ENCODE measurements around the gene PPM1H.

GRCh38 chr12:62757048-62757447 lies 177.9 kb downstream of the PPM1H start:
- TF ChIP-seq, protein P1, sequence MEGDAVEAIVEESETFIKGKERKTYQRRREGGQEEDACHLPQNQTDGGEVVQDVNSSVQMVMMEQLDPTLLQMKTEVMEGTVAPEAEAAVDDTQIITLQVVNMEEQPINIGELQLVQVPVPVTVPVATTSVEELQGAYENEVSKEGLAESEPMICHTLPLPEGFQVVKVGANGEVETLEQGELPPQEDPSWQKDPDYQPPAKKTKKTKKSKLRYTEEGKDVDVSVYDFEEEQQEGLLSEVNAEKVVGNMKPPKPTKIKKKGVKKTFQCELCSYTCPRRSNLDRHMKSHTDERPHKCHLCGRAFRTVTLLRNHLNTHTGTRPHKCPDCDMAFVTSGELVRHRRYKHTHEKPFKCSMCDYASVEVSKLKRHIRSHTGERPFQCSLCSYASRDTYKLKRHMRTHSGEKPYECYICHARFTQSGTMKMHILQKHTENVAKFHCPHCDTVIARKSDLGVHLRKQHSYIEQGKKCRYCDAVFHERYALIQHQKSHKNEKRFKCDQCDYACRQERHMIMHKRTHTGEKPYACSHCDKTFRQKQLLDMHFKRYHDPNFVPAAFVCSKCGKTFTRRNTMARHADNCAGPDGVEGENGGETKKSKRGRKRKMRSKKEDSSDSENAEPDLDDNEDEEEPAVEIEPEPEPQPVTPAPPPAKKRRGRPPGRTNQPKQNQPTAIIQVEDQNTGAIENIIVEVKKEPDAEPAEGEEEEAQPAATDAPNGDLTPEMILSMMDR (conservative IDR thresholded peaks at IDR 0.05 in 1 of 2, IDR thresholded peaks at IDR 0.05 in 1 of 2; ENCODE audit: extremely low read depth in 1 of 2, insufficient read depth in 1 of 2, low read depth in 1 of 2, low read length in 2 of 2), result no peak
- no peak for TF ChIP-seq EZH2 (IDR thresholded peaks at IDR 0.05; ENCODE audit: borderline replicate concordance, low read length)

All from mammary epithelial cell (primary cell).